COLO829 (cell line): ENCODE measurements around the gene PDLIM1.
"Not testable (repeated sequence)": the region's sequence is repeated elsewhere in the genome, so short reads cannot be mapped to it uniquely, and the experiment has no call there.

Experiments used
- DNase-seq: peaks from one replicate; pipeline ENCODE4 v3.0.0; 2012; ENCODE audit warnings: low spot score

Gene PDLIM1

DNA sequence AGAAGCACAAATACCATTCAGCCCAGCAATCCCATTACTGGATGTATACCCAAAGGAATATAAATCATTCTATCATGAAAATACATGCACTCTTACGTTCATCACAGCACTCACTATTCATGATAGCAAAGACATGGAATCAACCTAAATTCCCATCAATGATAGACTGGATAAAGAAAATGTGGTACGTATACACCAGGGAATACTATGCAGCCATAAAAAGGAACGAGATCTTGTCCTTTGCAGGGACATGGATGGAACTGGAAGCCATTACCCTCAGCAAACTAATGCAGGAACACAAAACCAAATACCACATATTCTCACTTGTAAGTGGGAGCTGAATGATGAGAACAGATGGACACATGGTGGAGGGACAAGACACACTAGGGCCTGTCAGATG lies 50.7 kb downstream of the PDLIM1 start:
- not testable (repeated sequence) for DNase-seq

DNA sequence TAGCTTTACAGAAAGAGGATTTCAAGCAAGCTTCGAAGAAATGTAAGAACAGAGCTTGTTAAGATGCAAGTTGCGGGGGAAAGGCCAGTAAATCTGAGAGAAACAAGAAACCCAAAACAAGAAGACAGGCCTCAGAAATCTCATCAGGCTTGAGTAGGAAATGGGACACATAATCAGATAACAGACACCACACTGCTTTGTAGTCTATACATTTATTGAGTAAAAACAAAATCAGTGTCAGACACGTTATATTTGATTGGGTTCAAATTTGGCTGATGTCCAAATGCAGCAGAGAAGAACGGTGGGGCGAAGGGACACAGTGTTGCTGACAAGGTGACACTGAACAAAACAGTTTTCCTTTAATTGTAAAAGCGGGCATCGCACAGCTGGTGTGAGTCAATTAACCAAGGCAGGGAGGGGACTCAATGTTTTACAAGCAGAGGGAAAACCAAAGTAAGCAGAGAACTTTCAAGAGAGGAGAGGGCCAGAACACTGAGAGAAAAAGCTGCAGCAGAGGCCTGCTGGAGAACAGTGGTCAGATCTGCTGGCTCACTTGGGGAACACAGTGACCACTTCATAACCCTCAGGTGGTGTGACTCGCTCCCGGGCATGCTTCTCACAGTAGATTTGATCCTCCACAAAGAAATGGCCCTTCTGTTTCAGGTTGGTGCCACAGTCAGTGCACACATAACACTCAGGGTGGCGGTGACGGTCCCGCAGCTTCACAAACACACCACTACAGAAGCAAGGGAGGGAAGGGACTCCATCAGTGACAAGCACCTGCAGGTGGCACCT lies 53.2 kb downstream of the PDLIM1 start:
- no peak for DNase-seq

DNA sequence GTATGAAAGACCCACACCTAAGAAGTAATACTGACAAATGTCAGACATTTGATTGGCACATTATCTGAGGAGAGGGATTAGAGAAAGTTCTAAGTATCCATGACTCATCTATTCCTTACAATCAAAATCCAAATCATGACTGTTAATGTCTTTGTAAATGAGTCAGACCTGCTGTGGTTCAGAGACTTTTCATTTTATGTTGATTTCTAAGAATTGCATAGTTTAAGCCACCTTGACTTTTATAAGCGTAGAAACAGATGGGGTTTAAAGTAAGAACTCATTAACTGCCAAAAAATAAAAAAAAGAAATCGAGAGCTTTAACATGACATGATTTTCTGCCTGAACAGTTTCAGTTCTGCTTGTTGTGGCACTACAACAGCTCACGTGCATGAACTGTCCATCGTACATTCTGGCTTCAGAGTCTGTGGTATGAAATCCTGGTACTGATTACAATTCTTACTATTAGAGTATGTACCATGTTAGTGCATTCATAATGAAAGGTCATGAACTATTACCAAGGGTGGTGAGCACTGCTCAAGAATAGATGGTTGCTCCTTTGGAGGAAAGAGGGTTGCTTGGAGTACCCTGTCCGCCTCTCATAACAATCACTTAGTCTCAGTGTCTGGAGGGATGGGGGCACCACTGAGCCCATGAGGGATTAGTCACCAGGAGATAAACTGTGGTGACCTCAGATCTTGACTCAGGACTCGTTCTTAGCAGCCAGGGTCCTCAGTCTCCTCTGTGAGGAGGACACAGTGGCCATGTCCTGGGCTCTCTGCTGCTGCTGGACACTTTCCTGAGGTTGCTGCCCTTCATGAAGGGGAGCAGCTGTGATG lies 54.5 kb downstream of the PDLIM1 start:
- no peak for DNase-seq

DNA sequence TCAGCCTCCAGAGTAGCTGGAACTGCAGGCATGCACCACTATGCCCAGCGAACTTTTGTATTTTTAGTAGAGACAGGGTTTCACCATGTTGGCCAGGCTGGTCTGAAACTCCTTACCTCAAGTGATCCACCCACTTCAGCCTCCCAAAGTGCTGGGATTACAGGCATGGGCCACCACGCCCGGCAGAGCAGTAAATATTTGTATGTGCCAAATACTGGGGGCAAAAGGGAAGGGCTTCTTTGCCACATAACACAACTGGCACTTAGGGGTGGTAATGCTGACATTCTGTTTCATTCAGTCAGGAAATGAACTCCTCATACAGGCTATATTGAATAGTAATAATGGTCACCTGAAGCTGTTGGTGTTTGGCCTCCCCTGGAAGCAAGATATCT lies 55.1 kb downstream of the PDLIM1 start:
- no peak for DNase-seq

DNA sequence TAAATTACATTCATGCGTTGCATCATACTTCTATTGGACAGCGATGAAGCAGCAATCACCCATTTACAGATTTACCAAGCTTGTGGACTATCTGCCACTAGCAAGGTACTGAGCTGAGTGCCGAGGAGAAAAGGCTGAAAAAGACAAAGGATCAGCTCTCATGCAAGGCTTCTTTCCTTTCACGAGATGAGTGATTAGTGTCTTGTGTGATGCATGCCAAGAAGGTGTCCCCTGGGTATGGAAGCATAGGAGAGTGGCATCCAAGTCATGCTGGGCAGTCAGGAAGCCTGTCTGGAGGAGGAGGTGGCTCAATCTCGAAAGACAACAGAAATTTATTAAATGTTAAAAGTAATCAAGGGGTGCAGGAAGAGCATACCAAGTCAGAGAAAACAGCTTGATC lies 55.9 kb downstream of the PDLIM1 start:
- no peak for DNase-seq

DNA sequence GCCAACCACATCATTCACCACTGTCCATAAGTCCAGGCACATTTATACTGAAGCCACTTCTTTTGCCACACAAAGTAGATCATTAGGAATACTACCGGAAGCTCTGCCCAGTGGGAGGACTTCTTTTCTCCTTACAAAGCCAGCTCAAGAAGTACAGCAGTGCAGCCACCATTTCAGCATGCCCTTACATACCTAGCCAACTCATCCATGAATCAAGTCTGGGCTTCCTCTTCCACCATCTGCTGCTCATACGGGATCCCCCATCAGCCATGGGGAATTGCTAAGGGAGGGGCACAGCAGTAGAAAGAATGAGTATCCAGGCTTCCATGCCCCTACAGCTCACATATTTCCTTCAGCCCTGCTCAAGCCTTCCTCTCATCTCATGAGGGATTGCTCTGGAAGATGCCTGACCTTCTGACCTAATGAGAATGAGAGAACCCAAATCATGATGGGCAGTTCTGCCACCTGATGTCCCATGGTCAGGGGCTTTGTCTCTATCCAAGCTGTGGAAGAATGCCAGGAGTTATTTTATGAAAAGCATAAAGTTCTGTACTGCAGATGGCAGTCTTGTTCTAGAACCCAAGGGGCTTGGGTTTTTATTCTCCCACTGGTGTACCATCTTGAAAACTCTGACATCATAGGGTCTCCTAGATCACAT lies 57.3 kb downstream of the PDLIM1 start:
- DNase-seq = no peak

DNA sequence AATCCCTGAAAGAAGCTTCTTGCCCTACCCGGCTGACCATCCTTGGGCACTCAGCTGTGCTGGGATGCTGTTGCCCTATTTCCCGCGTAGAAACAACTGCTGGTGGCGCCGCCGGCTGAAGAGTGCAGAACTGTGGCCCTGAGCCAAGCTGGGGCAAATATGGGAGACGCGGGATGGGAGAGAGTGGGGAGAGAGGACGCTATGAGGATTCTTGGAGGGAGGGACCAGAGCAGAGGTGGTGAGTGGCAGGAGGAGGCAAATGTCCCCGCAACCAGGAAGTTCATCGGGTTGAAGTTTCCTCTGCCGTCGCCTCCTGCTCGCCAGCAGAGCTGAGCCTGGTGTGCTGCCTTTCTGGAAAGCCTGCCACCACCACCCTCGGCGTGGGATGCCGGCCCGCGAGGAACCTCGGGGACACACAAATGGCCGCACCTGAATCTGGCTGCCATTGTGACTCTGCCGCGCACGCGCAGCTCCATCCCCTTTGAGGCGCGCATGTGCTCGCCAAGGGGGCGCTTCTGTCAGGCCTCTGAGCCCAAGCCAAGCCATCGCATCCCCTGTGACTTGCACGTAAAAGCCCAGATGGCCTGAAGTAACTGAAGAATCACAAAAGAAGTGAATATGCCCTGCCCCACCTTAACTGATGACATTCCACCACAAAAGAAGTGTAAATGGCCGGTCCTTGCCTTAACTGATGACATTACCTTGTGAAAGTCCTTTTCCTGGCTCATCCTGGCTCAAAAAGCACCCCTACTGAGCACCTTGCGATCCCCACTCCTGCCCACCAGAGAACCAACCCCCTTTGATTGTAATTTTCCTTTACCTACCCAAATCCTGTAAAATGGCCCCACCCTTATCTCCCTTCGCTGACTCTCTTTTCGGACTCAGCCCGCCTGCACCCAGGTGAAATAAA lies 59.9 kb downstream of the PDLIM1 start:
- not testable (repeated sequence) for DNase-seq

DNA sequence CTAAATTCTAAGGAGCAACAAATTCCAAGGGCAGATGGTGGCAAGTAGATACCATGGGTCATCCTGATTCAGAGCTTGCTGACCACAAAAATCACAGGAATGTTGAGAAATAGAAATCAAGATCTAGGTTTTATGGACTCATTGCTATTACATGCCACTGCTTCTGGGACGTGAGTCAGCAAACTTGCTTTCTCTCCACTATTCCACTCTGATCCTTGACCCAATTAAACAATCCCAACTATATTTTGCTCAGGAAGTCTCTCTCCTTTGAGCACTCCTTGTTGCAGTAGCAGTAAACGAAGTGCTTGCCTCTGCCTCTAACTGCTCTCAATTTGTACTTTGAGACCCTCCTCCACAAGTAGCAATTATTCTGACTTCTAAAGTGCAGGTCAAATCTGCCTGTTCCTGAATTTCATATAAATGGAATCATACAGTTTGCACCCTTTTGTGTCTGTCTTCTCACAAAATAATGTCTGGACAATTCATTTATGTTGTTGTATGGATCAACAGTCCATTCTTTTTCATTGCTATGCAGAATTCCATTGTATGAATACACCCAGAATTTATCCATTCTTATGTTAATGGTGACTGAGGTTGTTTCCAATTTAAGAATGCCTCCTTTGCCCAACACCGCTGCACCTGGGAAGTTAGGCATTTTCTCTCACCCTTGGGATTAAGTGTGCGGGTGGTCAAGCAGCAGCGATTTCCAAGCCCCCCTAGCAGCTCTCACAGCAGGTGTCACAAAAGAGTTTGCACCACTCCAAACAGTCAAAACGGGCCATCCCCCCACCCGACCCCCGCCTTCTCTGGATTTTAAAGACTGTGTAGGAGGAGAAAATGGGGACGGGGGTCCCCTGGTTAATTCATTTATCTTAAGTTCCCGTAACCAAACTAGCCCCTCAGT lies 60.8 kb downstream of the PDLIM1 start:
- DNase-seq = no peak

DNA sequence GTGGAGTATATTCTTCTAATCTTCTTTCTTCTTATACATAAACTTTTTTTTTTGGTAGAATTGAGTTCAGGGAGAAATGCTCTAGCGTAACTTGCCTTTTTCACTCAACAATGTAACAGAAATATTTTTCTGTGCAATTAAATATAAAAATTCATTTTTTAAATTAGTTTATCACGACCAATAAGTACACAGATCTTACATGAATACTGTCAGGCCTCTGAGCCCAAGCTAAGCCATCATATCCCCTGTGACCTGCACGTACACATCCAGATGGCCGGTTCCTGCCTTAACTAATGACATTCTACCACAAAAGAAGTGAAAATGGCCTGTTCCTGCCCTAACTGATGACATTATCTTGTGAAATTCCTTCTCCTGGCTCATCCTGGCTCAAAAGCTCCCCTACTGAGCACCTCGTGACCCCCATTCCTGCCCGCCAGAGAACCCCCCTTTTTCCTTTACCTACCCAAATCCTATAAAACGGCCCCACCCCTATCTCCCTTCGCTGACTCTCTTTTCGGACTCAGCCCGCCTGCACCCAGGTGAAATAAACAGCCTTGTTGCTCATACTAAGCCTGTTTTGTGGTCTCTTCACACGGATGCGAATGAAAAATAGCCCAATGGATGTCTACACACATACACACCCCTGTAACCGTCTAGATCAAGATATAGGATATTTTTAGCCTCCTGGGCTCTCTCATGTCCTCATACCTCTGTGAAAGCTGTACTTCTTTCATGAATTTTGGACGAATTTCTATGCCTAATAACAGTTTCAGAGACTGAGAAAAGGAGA lies 61.7 kb downstream of the PDLIM1 start:
- not testable (repeated sequence) for DNase-seq

DNA sequence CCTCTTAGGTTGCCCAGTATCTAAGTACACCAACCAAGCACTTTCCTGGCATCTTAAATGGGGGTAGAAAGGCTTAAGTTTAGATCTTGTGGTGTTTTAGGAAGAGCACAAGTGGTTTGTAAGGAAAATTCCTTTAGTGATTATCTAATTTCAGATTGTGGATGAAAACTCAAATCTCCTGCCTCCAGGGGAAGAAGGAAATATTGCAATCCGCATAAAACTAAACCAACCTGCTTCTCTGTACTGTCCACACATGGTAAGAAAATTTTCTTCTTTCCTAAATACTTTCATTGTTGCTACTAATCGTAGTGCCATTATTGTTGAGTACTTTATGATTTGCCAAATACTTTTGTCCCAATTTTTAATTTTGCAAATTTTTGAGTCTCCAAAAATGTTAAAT lies 65.7 kb downstream of the PDLIM1 start:
- DNase-seq = no peak

DNA sequence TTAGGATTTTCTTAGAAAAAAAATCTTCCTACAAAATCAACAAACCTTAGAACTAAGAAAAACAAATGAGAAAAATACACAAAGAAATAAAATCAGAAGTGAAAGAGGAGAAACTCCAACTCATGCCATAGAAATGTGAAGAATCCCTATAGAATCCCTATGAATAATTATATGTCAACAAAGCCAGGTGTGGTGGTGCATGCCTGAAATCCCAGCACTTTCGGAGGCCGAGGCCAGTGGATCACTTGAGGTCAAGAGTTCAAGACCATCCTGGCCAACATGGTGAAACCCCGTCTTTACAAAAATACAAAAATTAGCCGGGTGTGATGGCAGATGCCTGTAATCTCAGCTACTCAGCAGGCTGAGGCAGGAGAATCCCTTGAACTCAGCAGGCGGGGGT lies 69.7 kb downstream of the PDLIM1 start:
- no peak for DNase-seq

DNA sequence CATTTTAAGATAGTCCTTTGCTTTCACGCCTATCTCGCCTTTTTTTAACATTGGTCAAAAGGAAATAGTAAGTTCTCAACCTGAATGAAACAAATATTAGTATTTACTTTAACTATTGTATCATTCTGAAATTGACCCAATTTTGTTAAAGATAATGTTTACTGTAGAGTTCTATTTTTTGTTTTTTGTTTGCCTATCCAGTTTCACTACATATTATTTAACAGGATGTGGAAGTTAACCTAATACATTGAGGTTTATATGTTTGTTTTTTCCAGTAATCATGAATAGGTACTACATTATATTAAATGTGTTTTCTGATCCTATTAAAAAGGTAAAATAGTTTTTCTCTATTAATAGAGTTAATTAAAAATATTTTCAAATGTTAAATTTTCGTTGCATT lies 70.3 kb downstream of the PDLIM1 start:
- DNase-seq = no peak

DNA sequence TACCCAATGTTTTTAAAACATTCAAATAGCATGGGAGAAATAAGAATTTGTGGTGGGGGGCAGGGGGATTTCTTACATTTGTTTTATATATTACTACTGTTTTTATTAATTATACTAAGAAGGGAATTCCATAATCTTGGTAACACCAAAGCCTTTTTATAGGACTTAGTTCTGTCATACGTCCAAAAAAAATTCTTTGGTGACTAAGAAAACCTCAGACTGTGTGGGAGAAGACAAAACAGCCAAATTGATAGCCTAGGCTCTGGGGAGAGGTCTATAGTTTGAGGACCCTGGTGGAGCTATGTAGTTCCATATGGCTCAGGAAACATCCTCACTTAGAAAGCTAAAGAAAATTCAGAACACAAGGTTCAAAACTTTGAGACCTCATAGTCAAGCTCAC lies 73.3 kb downstream of the PDLIM1 start:
- DNase-seq = no peak

DNA sequence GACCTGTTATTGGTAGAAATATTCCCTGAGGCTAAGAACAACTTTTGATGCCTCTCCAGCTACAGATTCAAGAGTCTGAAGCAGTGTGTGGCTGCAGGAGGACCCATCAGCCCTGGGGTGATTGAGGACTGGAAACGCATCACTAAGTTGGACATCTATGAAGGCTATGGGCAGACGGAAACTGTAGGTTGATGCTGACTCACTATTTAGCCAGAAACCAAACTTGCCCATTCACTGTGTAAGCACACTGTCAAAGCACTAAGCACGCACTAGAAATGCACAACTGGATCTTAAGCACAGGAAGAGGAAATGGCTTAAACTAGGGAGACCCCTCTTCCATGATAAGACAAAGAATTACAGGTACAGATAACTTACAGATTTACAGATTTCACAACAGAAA lies 76.0 kb downstream of the PDLIM1 start:
- no peak for DNase-seq

DNA sequence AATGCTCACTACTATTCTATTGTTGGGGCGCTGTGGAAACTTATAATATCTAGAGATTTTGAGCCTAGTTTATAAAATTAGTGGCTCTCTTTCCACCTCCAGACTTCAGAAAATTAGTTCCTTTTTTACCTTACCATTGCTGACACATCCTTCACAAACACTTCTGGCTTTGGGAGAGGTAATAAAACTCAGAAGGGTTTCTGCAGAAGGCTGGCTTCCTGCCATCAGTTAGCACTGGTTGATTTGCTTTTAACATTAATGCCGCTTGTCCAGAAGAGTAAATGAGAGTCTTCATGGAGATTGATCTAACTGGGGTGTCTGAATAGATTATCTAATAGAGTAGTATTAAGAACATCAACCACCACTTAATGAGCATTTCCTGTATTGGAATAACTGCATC lies 76.4 kb downstream of the PDLIM1 start:
- DNase-seq = no peak

DNA sequence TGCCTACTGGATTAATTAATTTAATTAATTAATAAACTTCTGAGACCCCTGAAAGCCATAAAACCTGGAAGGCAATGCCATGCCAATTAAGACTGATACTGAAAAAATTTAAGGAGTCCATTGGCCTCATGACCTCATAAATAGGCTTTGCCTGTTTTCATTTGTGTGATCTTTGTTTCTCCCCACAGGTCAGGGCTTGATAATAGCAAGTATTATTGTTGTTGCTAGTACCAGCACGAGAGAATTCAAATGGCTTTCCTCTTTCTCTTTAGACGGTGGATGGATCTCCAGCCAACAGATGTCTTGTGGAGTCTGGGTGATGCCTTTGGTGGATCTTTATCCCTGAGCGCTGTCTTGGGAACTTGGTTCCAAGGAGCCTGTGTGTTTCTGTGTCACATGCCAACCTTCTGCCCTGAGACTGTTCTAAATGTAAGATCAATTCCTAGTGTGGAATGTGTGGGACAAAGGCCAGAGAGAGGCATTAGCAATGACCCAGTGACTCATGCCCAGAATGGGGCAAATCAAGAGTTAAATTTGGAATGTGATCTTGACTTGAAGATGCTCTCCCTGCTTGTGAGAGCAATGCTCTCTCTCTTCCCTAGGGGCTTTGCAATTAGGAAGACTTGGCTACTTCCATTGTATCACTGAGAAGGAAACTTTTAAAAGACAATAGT lies 79.1 kb downstream of the PDLIM1 start:
- no peak for DNase-seq

DNA sequence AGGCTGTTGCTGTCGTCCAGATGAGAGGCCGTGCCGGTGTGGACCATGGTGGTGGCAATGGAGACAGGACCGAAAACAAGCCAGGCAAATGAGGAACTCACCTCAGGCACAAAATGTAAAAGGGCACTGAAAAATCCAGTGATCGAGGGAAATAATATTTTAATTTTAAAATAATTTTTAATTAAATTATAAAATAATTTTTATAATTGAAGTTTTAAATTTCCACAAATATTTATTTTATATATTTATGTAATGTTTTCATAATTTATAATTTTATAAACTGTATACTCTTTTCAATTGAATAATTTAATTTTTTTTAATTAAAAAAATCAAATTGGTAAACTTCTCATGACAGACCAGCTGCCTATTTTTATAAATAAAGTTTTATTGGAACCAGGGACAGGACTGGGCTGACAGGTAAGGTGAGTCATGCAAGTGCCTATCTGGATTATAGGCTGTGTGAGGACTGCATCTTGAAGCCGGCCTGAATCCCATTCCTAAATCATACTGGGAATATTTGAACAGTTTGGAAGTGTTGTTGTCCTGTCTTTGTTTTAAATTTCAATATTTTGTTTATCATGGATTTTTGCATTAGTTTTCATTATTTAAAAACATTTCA lies 81.2 kb downstream of the PDLIM1 start:
- DNase-seq = no peak

DNA sequence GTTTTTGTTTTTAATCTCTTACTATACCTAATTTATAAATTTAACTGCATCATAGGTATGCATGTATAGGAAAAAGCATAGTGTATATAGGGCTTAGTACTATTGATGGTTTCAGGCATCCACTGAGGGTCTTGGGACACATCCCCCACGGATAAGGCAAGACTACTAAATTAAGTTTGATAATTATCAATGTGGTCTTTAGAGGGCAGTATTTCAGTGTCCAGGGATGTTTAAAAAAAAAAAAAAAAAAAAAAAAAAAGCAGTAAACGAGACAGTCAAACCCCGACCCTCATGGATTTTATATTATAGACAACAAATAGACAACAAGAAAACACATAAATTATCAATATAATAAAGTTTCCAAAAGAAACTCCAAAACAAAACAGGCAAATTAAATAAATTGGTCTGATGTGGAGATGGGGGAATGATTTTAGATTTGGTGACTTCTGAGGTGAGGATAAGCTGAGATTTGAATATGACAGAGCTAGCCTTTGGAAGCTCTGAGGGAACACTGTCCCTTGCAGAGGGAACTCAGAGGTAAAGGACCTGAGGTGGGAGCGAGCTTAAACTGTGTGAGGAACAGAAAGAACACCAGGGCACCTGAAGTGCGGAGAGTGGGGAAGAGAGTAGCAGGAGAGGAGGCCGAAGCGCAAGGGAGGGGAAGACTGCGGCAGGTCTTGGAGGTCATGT lies 82.0 kb downstream of the PDLIM1 start:
- peak; percentile 14 for DNase-seq
